Endothelial cell of hepatic sinusoid (primary cell): ENCODE measurements around the gene SLC25A24.
"Not testable (repeated sequence)": the region's sequence is repeated elsewhere in the genome, so short reads cannot be mapped to it uniquely, and the experiment has no call there.

ENCODE experiments used
- in situ Hi-C: cut with HindIII; loops from 2 replicates; pipeline ENCODE4 v1.10.0; 2017; ENCODE audit warnings: low sequenced_read_pairs

The SLC25A24 gene

DNA sequence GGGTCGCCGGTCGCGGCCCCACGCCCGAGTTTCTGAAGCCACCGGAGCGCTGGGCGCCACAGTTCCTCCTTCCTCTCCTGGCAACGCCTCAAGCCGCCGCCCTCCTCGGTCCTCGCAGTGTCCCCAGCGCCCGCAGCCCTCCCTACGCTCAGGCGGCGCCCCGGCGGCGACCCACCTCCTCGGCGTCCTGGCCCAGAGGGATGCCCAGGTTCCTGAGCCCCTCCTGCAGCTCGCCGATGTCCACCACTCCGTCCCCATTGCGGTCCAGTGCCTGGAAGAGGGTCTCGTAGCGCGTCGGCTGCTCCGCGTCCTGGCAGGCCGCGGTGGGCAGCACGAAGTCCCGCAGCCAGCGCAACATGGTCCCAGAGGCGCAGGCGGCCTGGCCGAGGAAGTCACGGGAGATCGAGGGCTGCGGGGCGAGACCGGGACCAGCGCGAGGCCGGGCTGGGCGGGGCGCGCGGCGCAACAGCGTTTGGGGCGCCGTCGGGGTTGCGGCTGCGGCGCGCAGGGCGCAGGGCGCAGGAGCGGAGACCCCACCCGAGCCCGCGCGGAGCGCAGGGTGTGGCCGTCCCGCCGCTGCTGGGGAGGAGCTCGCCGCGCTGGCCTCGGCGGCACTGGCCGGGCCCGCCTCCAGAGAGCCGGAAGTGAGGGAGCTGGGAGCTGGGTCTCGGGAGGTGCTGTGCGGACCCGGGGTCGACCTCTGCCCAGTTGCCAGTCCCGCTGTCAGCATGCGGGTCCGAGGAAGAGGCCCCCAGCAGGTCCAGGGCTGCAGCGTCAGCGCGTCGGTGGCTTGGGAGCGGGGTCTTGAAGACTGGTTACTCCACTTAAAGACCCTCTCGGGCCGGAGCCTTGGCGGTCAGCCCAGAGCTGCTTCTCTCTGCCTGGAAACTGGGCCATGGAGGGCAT lies at the start of gene SLC25A24:
SLC25A24 (minus strand) TSS at position 563 of the 906 bp plus-strand sequence; CDS start at position 358, 205 bp downstream.
- in situ Hi-C loops: no loop called here

DNA sequence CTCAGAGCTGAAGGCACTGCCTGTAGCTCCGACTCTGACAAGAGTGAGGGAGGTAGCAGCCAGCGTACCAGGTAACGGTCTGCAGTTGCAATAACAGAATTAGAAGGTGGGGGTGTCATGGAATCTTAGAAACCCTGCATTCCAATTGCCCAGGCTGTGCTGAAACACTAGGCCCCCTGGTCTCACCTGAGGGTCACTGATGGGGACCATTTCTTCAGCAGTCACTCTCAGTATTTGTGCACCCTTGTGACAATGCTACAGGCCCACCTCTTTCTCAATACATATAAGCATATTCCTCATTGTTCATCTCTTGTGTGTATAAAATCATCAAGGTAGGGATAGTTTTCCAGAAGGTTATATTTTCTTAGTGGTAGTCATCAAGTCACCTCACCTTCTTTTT lies 43.8 kb upstream of the SLC25A24 start, which contains the start of gene NBPF4:
NBPF4 (minus strand) TSS at position 101 of the 400 bp plus-strand sequence. CDS start 315 bp downstream, outside the sequence.
- in situ Hi-C loops: not testable (repeated sequence)

DNA sequence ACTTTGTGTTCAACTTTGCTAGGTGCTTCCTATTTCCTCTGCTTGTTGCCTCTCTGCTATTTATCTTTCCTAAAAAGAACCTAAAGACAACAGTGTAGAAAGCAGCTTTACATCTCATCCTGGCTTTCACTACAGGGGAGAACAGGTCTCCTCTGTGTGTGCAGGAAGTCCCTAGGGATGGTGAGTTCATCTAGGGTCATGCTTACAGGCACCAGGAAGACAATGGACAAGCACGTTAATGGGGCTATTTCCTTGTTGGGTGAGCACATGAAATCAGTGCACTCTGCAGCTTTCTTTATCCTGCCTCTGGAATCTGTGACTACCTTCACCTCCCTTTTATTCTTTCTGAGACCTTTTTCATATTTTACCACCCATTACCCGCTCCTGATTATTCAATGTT lies 39.3 kb upstream of the SLC25A24 start:
- in situ Hi-C loops: not testable (repeated sequence)

DNA sequence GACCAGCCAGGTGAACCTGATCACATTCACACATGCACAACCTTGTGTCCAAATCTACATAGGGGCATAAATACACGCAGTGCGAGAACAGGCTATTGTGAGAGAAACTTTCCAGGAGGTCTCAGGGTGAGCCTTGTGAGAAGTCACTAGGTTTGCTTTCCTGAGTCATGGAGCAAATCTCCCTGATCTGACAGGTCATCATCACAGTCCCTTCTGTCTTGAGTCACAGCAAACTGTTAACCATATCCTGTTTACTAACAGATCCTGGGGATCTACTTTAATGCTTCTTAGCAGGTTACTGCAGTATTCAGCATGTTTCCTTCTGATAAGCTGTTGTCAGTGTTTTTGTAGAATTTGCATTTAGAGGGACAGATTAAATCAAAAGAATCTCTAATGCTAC lies 35.2 kb upstream of the SLC25A24 start:
- in situ Hi-C loops: not testable (repeated sequence)

DNA sequence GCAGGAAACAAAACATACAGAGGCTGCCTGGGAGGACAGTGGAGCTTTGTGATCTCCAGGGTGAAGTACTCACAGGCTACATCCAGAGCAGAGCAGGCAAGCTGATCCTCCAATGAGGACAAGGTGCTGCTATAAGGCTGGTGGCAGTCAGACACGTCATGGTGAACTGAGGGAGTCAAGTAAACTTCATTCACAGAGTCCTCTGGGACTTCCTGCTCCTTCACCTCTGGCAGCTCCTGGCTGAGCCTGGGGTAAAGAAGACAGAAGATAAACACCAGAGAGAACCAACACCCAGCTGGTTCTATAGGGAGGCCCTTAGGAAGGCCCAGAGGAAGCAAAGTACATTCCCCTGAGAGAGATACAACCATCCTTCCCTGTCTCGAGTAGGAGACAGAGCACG lies 32.0 kb upstream of the SLC25A24 start:
- in situ Hi-C loops: not testable (repeated sequence)

DNA sequence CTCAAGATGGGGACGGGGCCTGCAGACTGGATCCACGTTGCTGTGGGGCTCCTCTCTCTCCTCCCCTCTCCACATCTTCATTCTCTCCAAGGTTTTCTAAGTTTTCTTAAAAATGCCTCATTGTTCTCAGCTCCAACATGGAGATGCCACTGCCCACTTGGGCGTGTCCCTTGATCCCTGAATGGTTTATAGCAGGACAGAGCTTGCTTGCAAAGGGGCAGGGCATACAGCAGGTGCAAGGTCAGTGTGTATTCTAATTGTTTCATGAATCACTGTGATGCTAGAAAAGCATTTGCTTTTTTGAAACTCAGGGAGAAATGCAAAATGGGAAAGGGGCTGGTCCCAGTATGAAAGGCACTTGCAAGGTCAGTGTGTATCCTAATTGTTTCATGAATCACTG lies 29.8 kb upstream of the SLC25A24 start:
- in situ Hi-C loops: not testable (repeated sequence)

DNA sequence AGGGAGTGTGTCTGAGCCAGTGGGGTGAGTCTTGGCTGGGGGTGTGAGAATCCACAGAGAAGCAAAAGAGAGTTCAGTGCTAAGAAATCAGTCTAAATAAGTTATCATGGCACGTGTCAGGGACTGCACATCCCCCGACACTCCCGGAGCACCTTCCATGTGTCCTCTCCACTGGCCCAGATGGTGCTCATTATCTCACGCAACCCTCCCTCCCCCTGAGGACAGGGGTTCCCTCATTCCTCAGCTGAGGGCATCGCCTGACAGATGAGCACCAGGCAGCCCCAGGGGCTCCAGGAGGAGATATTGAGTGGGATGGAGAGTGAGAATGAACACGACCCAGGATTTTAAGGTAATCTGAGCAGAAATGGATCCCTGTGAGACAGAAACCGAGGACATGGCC lies 27.6 kb upstream of the SLC25A24 start:
- in situ Hi-C loops: not testable (repeated sequence)

DNA sequence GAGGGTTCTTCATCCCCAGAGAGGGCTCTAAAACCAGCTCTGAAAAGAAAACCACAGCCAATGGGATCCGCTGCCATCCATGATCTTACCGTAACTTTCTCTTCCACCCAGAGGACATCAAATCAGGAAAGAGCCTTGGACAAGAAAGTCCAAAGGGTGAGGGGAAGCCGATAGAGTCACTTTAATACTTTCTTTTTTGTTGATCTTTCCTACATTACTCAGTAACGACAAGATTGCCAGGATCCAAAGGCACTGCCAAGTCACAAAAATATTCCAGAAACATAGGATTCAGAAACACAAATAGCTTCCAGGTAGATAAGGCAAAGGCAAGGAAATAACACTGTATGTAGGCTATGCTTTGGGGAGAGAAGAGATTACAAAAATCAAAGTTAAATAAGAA lies 26.7 kb upstream of the SLC25A24 start:
- in situ Hi-C loops: not testable (repeated sequence)

DNA sequence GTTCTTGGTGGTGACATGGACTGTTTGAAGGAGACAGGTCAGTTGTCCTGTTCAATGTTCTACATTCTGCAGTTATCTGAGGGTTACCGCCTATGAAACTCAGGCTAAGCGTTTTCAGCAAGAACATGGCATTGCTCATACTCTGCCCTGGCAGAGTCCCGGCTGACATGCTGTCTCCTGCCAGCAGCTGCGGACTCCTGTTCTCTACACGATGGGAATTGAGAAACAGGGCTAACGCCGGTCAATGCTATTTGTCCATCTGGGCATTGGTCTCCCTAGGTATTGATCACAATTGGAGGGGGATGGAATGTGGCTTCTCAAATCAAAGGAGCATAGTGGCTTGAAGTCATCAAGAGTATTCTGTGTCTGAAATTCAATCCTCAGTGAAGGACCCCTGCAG lies 23.1 kb upstream of the SLC25A24 start:
- in situ Hi-C loops: not testable (repeated sequence)

DNA sequence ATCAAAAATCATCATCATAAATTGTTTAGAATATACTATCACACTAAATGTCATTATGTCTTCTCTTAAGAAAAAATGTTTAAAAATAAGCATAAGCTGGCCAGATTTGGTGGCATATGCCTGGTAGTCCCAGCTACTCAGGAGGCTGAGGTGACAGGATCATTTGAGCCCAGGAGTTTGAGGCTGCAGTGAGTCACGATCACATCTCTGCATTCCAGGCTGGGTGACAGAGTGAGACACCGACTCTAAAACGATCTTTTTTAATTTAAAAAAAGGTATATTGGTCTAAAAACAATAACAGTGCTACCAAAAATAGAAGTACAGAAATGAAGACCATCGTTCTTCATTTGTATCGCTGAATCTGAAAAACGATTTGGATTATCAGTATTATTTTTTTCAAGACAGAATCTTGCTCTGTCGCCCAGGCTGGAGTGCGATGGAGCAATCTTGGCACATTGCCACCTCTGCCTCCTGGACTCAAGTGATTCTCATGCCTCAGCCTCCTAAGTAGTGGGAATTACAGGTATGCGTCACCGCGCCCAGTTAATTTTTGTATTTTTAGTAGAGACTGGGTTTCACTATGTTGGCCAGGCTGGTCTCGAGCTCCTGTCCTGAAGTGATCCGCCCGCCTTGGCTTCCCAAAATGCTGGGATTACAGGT lies 17.5 kb upstream of the SLC25A24 start:
- in situ Hi-C loops: not testable (repeated sequence)

DNA sequence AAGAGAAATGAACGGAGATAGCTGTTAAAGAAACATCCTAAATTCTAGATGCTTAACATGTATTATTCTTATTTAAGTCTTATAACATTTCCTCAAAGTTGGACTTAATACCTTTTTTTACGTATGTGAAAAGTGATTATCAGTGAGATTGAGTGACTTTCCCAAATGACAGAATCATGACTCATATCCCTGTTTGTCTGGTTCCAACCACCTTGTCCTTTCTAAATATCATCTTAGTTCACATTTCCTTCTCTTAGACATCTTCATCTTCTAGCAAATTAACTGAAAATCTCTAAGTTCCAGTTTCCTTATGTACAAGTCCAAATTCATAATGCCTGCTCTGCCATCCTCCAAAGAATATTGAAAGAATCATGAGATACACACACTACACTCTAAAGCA lies 16.9 kb upstream of the SLC25A24 start:
- in situ Hi-C loops: not testable (repeated sequence)

DNA sequence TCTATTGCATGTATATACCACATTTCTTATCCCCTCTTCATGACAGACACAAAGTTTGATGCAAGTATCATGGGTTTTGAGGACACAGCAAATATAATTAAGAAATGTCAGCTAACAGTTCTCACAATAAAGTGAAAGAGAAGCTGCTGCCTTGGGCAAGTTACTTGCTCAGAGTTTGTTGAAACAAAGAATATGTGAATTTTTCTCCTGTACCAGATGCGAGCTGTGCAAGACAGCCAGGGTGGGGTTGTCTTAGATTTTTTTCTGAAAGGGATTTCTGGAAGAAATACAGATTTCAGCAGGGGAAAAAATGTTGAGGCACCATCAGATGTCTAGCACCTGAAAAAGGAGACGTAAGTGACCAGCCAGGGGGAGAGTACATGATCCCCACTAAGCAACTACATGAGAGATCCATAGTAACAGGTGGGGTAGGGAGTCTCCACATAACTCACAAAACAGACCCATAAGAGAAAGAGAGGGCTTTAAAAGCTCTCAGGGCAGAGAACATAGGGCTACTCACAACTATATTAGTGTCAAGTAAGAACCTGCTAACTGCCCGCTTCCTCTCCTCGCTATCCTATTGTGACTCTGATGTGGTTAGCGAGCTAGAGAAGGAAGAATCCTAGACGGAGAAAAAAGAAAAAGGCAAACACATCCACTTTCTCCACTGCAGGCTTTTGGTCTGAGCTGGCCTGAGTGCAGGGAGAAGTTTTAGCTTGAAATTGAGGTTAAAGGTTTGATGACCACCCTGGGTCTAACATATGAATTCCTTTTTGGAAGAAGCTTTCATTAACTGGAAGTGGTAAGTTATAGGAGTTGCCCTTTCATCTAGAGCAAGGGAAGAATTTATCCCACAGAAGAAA lies 16.1 kb upstream of the SLC25A24 start:
- in situ Hi-C loops: not testable (repeated sequence)

DNA sequence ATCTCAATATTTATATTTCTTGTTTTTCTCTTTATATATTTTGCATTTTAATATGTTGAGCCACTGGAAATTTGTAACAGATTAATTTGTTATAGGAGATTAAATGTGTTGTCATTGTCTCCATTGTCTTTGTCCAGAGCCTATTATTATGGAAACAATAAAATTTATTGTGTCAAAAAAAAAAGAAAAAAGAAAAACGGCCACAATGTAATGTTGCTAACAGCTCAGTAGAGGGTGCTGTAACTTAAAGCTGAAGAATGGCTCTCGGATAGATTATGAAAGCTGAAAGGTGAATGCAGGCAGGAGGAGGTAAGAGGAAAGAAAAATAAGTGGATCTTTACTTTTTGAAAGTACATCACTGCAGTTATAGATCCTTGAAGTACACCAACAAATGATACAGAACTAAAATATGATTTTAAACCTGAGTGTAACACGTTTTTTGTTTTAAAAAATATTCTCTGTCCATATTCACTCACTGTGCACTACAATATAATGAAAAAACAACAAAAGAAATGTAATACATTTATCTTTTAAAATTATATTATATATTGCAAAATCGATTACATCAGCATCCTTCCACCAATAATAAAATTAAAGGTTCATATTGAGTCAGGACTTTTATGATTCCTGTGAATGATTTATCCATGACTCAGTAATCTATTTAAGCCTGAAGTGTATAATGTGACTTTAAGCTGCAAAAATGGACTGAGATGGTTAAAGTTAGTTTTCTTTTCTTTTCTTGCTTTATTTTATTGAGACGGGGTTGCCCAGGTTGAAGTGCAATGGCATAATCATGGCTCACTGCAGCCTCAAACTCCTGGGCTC lies 14.7 kb upstream of the SLC25A24 start:
- in situ Hi-C loops: not testable (repeated sequence)

DNA sequence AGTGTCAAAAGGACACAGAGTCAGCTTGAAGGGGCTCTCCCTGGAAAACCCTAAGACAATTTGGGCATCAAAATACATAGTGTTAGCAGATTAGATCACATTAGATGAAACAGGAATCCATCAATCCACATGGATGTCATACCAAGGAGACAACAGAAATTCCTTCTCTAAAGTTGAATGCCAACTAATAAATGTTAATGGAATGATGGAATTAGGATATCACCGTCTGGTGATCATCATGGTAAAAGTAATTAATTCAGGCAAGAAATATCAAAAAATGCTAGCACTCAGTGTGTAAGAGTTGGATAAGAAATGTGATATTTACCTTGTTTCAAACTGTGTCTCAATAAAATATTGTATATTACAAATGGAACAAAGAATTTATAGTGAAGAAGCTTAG lies 10.9 kb upstream of the SLC25A24 start:
- in situ Hi-C loops: no loop called here

DNA sequence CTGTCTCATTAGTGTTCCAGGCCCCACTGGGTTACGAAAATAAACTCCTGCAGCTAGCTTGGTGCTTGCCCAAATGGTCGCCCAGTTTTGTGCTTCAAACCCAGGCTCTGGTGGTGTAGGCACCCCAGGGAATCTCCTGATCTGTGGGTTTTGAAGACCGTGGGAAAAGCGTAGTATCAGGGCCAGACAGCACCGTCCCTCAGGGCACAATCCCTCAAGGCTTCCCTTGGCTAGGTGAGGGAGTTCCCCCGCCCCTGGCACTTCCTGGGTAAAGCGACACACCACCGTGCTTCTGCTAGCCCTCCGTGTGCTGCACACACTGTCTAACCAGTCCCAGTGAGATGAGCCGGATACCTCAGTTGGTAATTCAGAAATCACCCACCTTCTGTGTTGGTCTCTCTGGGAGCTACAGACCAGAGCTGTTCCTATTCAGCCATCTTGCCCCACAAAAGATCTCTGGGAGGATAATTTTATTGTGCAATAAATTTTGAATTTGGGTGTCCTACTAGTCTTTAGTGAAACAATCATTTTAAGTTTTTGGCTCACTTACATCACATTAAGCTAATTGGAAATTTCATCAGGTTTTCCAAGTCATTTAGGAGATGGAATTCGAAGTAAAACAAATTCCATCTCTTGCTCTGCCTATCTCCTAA lies 9.4 kb upstream of the SLC25A24 start:
- in situ Hi-C loops: no loop called here

DNA sequence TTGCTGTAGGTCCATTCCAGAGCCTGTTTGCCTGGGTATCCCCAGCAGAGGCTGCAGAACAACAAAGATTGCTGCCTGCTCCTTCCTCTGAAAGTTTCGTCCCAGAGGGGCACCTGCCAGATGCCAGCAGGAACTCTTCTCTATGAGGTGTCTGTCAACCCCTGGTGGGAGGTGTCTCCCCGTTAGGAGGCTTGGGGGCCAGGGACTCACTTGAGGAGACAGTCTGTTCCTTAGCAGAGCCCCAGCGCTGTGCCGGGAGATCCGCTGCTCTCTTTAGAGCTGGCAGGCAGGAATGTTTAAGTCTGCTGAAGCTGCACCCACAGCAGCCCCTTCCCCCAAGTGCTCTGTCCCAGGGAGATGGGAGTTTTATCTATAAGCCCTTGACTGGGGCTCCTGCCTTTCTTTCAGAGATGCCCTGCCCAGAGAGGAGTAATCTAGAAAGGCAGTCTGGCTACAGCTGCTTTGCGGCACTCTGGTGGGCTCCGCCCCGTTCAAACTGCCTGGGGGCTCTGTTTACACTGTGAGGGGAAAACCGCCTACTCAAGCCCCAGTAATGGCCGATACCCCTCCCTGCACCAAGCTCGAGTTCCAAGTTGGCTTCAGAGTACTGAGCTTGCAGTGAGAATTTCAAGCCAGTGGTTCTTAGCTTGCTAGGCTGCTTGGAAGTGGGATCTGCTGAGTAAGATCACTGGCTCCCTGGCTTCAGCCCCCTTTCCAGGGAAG lies 8.7 kb upstream of the SLC25A24 start:
- in situ Hi-C loops: no loop called here

DNA sequence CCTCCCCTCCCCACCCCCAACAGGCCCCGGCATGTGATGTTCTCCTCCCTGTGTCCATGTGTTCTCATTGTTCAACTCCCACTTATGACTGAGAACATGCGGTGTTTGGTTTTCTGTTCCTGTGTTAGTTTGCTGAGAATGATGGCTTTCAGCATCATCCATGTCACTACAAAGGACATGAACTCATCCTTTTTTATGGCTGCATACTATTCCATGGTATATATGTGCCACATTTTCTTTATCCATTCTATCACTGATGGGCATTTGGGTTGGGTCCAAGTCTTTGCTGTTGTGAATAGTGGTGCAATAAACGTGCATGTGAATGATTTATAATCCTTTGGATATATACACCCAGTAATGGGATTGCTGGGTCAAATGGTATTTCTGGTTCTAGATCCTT lies 3.4 kb upstream of the SLC25A24 start:
- in situ Hi-C loops: not testable (repeated sequence)

DNA sequence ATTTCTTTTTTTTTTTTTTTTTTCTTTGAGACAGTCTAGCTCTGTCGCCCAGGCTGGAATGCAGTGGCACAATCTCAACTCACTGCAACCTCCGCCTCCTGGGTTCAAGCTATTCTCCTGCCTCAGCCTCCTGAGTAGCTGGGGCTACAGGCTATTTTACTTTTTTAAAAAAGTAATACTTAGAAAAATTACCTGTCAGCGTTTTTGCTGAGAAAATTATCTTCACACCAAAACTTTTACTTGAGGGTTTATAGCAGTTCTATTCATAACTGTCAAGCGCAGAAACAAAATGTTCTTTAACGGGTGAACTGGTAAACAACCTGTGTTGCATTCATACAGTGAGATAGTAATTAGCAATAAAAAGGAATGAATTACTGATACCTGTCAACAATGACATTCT lies 1.5 kb upstream of the SLC25A24 start:
- in situ Hi-C loops: no loop called here

DNA sequence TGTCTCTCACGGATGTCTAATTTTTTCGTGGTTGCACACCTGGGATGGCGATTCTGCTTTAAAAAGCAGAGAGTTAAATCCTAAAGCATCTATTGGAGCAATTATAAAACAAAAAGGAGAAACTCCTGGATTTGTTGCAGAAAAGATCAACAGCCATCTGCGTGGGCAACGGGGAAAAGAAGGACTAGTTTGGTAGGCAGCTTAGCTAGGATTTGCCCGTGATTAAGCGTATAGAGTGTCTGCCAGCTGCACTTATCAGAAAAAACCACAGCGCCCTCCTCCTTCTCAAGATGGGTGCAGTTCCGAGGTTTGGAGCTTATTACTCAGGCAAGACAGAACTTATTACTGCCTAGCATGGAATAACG lies 526 bp upstream of the SLC25A24 start:
- in situ Hi-C loops: no loop called here
